HG03108 (cell line): Measurements from ENCODE around the gene MYB.
A peak's percentile ranks its signal among the peaks of the same experiment; 100 is the strongest.

Experiments
- ATAC-seq: cut with Tn5 transposase; IDR thresholded peaks from one replicate; pipeline ENCODE4 v1.9.1; 2021; ENCODE audit warnings: moderate library complexity; ENCODE audit not compliant: unreplicated experiment

The MYB gene

DNA sequence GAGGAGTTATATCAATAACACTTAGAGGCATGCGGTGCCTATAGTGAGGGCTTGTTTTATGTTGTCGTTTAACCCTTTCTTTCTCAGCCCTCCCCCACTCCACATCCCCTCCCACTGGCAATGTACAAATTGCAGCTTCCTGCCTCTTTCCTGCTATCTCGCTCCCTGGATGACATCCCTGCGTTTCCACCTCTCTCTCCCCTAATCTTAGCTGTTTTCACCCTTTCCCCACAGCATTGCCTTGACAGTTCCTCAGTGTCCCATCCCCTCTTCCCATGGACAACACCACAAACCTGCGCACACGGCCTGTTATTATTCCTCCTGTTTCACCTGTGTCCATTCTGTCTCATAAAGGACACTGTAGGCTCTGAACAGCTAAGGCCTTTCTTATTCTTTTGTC lies 34.5 kb downstream of the MYB start:
- ATAC-seq: no peak

- no peak for ATAC-seq
These were observed 36.6 kb downstream of the MYB start for GRCh38 chr6:135217663-135218062.

DNA sequence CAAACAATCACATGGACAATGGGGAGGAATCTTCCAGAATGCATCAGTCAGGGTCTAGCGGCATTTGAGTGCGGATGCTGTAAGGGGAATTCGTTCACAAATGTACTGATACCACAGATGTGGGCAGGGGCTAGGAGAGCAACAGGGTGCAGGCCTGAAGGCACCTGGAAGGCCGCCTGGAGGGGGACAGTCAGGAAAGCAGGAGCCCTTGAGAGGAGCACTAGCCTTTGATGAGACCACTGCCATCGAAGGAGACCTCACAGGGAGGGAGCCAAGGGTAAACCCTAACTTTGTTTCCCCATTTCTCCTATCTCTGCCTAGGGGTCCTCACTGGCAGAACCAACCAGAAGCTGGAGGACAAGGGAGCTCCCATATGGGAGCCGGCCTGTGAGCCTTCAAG lies 38.2 kb downstream of the MYB start:
- ATAC-seq: no peak

DNA sequence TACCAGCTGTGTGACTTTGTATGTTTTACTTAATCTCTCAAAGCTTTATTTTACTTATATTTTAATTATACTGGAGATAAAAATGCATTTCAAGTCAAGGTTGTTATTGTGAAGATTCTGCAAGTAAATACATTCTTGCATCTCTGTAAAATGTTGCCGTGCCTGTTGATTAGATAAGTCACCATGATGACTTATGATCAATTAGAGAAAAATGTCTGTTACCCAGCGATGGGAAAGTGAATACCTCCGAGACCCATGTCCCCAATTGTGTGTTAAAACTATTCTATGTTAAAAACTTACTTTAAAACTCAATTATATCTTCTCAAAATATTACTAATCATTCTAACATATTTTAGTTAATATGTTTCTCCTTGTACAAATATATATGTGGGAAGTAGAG lies 39.9 kb downstream of the MYB start:
- no peak for ATAC-seq

DNA sequence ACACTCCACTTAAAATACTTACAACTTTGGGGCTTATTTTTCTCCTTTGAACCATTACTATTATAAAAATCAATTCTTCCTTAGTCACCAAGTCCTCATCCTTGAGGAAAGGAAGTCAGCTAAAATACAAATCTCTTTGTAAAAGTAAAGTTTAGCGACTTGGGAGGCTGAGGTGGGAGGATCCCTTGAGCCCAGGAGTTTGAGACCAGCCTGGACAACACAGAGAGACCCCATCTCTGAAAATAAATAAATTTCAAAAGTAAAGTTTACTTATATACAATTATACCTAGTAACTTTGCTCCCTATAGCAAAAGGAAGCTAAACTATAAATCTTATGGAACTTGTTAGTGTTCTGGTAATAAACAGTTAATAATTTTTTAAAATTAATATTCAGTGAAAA lies 40.4 kb downstream of the MYB start:
- no peak for ATAC-seq

GRCh38 chr6:135222623-135223022 lies 41.5 kb downstream of the MYB start:
- no peak for ATAC-seq

- no peak for ATAC-seq
These were observed 43.0 kb downstream of the MYB start for GRCh38 chr6:135224037-135224647.

DNA sequence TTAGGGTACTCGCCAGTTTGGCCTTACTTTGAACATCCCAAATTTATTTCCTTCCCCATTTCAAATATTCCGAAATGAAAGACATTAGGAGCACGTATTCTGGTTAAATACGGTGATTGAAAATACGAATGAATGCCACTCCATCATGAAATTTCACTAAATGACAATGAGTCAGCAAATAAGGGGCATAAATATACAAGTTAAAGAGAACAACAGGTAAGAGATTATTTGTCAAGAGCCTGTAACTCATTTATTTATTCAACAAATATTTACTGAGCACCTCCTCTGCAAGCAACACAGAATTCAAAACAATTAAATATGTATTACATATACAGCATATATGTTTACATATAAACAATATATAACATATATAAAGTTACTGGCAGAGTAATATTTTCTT lies 44.8 kb downstream of the MYB start:
- no peak for ATAC-seq

- ATAC-seq: peak; percentile 77
These were observed 45.4 kb downstream of the MYB start for GRCh38 chr6:135226537-135226936.

DNA sequence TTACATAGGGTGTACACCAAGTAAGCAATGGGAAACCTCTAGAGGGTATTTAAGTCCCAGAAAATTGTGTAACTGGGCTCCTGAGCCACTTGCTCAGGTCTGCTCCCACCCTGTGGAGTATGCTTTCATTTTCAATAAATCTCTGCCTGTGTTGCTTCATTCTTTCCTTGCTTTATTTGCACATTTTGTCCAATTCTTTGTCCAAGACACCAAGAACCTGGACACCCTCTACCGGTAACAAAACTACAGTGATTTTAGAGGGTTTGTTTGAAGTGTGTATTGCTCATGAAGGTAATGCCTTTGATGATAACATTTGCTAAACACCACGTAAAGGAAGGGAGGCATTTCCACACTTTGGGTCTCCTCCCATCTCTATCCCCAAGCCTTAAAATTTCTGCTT lies 46.2 kb downstream of the MYB start:
- ATAC-seq: no peak

DNA sequence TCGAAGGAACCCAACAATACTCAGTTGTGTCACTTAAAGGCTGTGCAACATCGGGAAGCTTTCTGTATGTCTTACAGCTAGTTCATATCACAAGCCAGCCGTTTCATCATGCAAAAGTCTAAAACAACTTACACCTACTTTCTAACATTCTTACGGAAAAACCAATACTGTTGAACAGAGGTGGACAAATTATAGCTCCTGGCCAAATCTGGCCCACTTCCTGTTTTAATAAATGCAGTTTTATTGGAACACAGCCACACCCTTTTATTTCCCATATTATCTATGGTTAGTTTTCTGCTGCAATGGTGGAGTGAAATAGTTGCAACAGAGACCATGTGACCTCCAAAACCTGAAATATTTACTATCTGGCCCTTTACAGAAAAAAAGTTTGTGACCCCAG lies 46.6 kb downstream of the MYB start:
- no peak for ATAC-seq

GRCh38 chr6:135228486-135228885 lies 47.4 kb downstream of the MYB start:
- no peak for ATAC-seq

DNA sequence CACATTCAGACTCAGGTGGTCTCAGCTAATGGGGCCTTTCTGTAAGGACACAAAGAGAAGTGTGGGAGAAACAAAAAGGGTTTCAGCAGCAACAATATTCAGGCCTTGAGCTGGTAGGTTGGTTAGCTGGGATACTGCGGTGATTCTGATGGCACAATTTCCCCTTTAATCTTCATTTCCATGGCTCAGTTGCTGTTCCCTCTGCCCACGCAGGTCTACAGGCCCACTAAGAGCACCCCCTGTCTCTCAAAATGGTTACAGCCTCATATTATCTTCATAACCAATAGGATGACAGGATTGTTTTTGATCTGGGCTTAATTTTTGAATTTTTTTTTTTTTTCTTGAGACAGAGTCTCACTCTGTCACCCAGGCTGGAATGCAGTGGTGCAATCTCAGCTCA lies 48.9 kb downstream of the MYB start:
- no peak for ATAC-seq

- no peak for ATAC-seq
These were observed 49.8 kb downstream of the MYB start for GRCh38 chr6:135230711-135231468.

DNA sequence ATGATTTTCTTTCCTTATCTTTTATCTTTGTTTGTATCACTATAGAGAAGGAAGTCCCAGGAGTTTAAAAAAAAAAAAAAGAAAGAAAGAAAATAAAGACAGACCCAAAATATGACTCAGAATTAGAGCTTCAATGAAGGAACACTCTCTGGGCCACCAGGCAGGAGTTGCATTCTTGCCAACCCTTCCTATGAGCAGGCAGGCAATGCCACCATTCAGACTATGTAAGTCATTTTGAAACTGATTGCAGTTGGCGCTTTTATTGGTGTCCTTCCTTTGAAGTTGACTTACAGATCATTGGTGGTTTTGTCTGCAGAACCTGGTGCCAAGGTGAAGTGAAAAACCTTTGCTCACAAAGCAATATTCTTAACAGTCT lies 50.3 kb downstream of the MYB start:
- ATAC-seq: peak; percentile 54

DNA sequence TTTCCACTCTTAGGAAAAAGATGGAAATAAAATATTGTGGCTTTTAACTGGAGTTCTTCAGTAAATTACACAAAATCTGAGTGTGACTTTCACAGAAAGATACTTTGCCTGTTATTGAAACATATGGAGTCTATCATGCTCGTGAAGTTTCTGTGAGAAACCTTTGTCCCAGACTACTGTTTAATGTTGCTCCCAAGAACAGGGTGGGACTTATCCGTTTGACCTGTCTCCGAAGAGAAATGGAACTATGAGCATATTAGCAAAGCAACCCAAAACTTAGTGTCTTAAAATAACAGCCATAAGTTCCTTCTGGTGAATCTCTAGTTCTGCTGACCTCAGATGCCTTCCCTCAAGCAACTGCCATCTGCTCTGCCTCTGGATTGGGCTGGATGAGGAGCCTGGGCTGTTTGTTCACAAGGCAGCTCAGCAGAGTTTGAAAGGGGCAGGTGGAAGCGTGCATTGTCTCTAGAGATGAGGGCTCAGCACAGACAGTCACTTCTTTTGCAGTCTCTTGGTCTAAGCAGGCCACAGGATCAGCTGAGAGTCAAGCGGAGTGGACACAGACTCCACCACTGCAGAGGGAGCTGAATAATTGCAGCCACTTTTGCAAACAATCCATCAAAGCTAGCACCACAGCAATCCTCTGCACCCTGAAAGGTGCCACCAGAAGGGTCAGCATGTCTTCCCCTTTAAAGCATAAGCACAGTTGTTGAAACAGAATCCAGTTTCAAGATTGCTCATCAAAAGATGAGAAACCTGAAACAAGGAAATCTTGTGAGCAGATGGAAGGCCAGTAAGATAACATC lies 52.8 kb downstream of the MYB start:
- ATAC-seq: peak; percentile 55

GRCh38 chr6:135234492-135234780 lies 53.3 kb downstream of the MYB start:
- no peak for ATAC-seq

- ATAC-seq: no peak
These were observed 54.6 kb downstream of the MYB start for GRCh38 chr6:135235716-135236115.

DNA sequence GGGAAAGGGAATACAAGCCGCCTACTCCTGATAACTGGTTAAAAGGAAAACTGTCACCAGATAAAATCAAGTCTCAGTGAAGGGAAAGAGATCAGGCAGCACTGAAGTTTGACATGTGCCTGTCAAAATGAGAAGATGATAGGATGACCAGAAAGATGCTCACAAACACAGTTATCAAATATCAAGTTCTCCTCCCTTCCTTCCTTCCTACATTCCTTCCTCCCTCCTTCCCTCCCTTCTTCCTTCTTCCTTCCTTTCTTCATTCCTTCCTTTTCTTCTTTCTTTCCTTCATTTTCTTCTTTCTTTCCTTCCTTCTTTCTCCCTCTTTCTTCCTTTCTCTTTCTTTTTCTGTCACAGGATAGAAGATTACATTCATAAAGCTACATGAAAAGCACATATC lies 55.2 kb downstream of the MYB start:
- ATAC-seq: no peak

GRCh38 chr6:135236732-135237131 lies 55.6 kb downstream of the MYB start:
- no peak for ATAC-seq

- ATAC-seq: no peak
These were observed 59.6 kb downstream of the MYB start for GRCh38 chr6:135240711-135241110.
